KMS-11 (cell line): ENCODE data around the gene EZH2.

ENCODE experiments used
- H2AFZ ChIP-seq: fragments of 200-600 bp; sonication (generic); 2 replicates; pipeline ENCODE4 v1.6.1; 2016; ENCODE audit warnings: antibody characterized with exemption, mixed run types, low read depth
- H3K27ac ChIP-seq: fragments of 200-600 bp; sonication (generic); 2 replicates; pipeline ENCODE4 v1.6.1; 2016; ENCODE audit warnings: mild to moderate bottlenecking, mixed run types
- H3K27me3 ChIP-seq: fragments of 200-600 bp; sonication (generic); 2 replicates; pipeline ENCODE4 v1.6.1; 2017; ENCODE audit warnings: mild to moderate bottlenecking, low read depth, mixed run types, moderate library complexity; ENCODE audit not compliant: insufficient read depth
- H3K36me3 ChIP-seq: fragments of 200-600 bp; sonication (generic); 2 replicates; pipeline ENCODE4 v1.6.1; 2017; ENCODE audit warnings: mild to moderate bottlenecking, mixed run types; ENCODE audit not compliant: insufficient read depth
- H3K4me1 ChIP-seq: fragments of 200-600 bp; sonication (generic); 2 replicates; pipeline ENCODE4 v1.6.1; 2016; ENCODE audit warnings: mild to moderate bottlenecking, low read depth, mixed run types; ENCODE audit not compliant: poor library complexity, severe bottlenecking
- H3K4me2 ChIP-seq: fragments of 200-600 bp; sonication (generic); 2 replicates; pipeline ENCODE4 v1.7.0; 2016; ENCODE audit warnings: mild to moderate bottlenecking, mixed run types
- H3K4me3 ChIP-seq: fragments of 200-600 bp; sonication (generic); IDR thresholded peaks from 2 replicates; pipeline ENCODE4 v1.6.1; 2017; ENCODE audit warnings: low read depth, low read length, mixed read lengths; ENCODE audit not compliant: insufficient read depth
- H3K79me2 ChIP-seq: fragments of 200-600 bp; sonication (generic); 2 replicates; pipeline ENCODE4 v1.6.1; 2016; ENCODE audit warnings: low read depth, mixed run types; ENCODE audit not compliant: insufficient read depth
- H3K9ac ChIP-seq: fragments of 200-600 bp; sonication (generic); 2 replicates; pipeline ENCODE4 v1.6.1; 2016; ENCODE audit warnings: mild to moderate bottlenecking, mixed run types
- H4K20me1 ChIP-seq: fragments of 200-600 bp; sonication (generic); 2 replicates; pipeline ENCODE4 v1.6.1; 2016; ENCODE audit warnings: mild to moderate bottlenecking, mixed run types; ENCODE audit not compliant: insufficient read depth
- CTCF ChIP-seq: fragments of 200-600 bp; sonication (generic); conservative IDR thresholded peaks from 2 replicates; pipeline ENCODE4 v1.6.1; 2017; ENCODE audit warnings: low read depth, mild to moderate bottlenecking, antibody characterized with exemption, low read length, moderate library complexity, mixed read lengths

The EZH2 gene

GRCh38 chr7:148790131-148790726 is 93.9 kb downstream of the EZH2 start:
- Histone ChIP-seq H3K9ac (no peak overlapping the region), H3K36me3 (peaks cover 66% of the 10 kb centered on the region), H4K20me1 (no peaks in the 10 kb centered on the region), H3K4me3 (no peak overlapping the region), H2AFZ (no peak overlapping the region), H3K4me2 (no peak overlapping the region), H3K27ac (no peak overlapping the region), H3K27me3 (no peaks in the 10 kb centered on the region), H3K79me2 (peaks cover 5% of the 10 kb centered on the region; the same call in 1 of the 2 replicates), H3K4me1 (peaks cover 18% of the 10 kb centered on the region)
- TF ChIP-seq CTCF, result no peak

GRCh38 chr7:148789220-148789619 is 94.9 kb downstream of the EZH2 start:
- Histone ChIP-seq H2AFZ (no peak overlapping the region), H3K36me3 (peaks cover 63% of the 10 kb centered on the region), H4K20me1 (no peaks in the 10 kb centered on the region), H3K9ac (no peak overlapping the region), H3K27ac (no peak overlapping the region), H3K27me3 (no peaks in the 10 kb centered on the region), H3K4me1 (peaks cover 18% of the 10 kb centered on the region), H3K4me2 (no peak overlapping the region), H3K4me3 (no peak overlapping the region), H3K79me2 (peaks cover 3% of the 10 kb centered on the region; the same call in 1 of the 2 replicates)
- no peak for TF ChIP-seq CTCF

GRCh38 chr7:148787571-148788295 is 96.4 kb downstream of the EZH2 start:
- Histone ChIP-seq H3K36me3 (peaks cover 48% of the 10 kb centered on the region; the same call in 1 of the 2 replicates), H3K4me3 (no peak overlapping the region), H3K27ac (no peak overlapping the region), H2AFZ (no peak overlapping the region), H3K79me2 (peaks cover 7% of the 10 kb centered on the region; the same call in 1 of the 2 replicates), H3K27me3 (no peaks in the 10 kb centered on the region), H3K4me1 (peaks cover 7% of the 10 kb centered on the region), H3K9ac (no peak overlapping the region), H4K20me1 (no peaks in the 10 kb centered on the region), H3K4me2 (no peak overlapping the region)
- TF ChIP-seq CTCF, result no peak

DNA sequence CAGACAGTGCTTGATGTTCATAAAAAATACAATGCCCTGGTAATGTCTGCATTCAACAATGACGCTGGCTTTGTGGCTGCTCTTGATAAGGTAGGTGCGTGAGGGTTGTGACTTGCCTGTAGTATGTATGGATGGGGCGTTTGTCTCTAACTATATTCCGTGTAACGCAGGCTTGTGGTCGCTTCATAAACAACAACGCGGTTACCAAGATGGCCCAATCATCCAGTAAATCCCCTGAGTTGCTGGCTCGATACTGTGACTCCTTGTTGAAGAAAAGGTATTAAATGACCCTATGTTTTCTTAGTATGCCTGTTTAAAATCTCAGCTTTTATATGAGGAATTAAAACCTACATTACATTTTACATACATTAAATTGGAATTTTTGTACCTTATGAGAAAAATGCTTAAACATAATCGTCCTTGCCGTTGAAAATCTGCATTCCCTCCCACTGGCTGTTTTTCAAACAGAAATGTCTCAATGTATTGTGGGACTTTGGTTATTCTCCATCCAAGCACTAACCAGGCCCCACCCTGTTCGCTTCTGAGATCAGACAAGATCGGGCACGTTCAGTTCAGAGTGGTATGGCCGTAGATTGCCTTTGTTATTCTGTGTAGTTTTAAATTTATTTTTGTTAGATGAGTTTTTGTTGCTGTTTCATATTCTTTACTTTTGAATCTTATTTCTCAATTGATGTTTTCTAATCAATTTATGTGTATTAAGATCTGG is 100.1 kb downstream of the EZH2 start:
- H3K79me2 ChIP-seq, result peaks cover 7% of the 10 kb centered on the region; the same call in 1 of the 2 replicates
- H3K9ac ChIP-seq, result no peak overlapping the region
- no peaks in the 10 kb centered on the region for H3K27me3 ChIP-seq
- no peak overlapping the region for H3K27ac ChIP-seq
- peaks cover 23% of the 10 kb centered on the region; the same call in 1 of the 2 replicates for H3K36me3 ChIP-seq
- no peaks in the 10 kb centered on the region for H4K20me1 ChIP-seq
- H3K4me3 ChIP-seq, result no peak overlapping the region
- TF ChIP-seq CTCF, result no peak
- H2AFZ ChIP-seq, result no peak overlapping the region
- no peak overlapping the region for H3K4me2 ChIP-seq
- peaks cover 19% of the 10 kb centered on the region for H3K4me1 ChIP-seq
